OCI-LY7 (cell line): ENCODE measurements around the gene TRIM72. TPM values are rescaled to one million over a fixed set of nuclear protein-coding genes. Genes with fewer than 3 reads are reported as not detected.

Source experiments
- BruUV-seq: library from RNA; stranded (reverse); fragments of 400-500 nt; replicated peaks from 2 replicates; lab custom pipeline; 2021; lab: Mats Ljungman, UMichigan
- CTCF ChIA-PET: fragments of 300-600 bp; sonication (Branson Sonifier 250); formaldehyde crosslinking; loops from one replicate; lab custom pipeline; 2022; ENCODE audit warnings: antibody characterized with exemption; ENCODE audit not compliant: unreplicated experiment; lab: Charles Lee
- POLR2A ChIA-PET: fragments of 300-600 bp; sonication (Branson Sonifier 250); formaldehyde crosslinking; loops from one replicate; lab custom pipeline; 2022; ENCODE audit warnings: antibody characterized with exemption; lab: Charles Lee
- DNase-seq: peaks from one replicate; pipeline ENCODE4 v3.0.0-alpha.2; 2015; ENCODE audit warnings: low spot score
- H2AFZ ChIP-seq: fragments of 200-600 bp; sonication (generic), shearing (Covaris generic); 2 replicates; pipeline ENCODE4 v1.6.1; 2014; ENCODE audit warnings: mild to moderate bottlenecking, antibody characterized with exemption, low read length, moderate library complexity
- H3K27ac ChIP-seq: fragments of 200-600 bp; sonication (generic); 2 replicates; pipeline ENCODE4 v1.5.1; 2014; ENCODE audit warnings: mixed run types, low read depth, mild to moderate bottlenecking, moderate library complexity, low read length, inconsistent platforms; ENCODE audit not compliant: poor library complexity, severe bottlenecking
- H3K36me3 ChIP-seq: fragments of 200-600 bp; sonication (generic); 2 replicates; pipeline ENCODE4 v1.6.1; 2014; ENCODE audit warnings: mild to moderate bottlenecking, antibody characterized with exemption, low read length, moderate library complexity, mixed read lengths; ENCODE audit not compliant: insufficient read depth
- H3K4me1 ChIP-seq: fragments of 200-600 bp; sonication (generic); 2 replicates; pipeline ENCODE4 v1.5.1; 2014; ENCODE audit warnings: mild to moderate bottlenecking, low read length; ENCODE audit not compliant: insufficient read depth, poor library complexity, severe bottlenecking
- H3K4me2 ChIP-seq: fragments of 200-600 bp; sonication (generic); 2 replicates; pipeline ENCODE4 v1.6.1; 2014; ENCODE audit warnings: mild to moderate bottlenecking, low read length
- H3K4me3 ChIP-seq: fragments of 200-600 bp; sonication (generic); 2 replicates; pipeline ENCODE4 v1.5.1; 2014; ENCODE audit warnings: mild to moderate bottlenecking, low read depth, low read length; ENCODE audit not compliant: poor library complexity, severe bottlenecking
- H3K79me2 ChIP-seq: fragments of 200-600 bp; sonication (generic); 2 replicates; pipeline ENCODE4 v1.6.1; 2016; ENCODE audit warnings: low read depth, mild to moderate bottlenecking, low read length, moderate library complexity, mixed read lengths; ENCODE audit not compliant: insufficient read depth
- H3K9me2 ChIP-seq: fragments of 200-600 bp; sonication (generic); 2 replicates; pipeline ENCODE4 v1.6.1; 2016; ENCODE audit warnings: mild to moderate bottlenecking, low read length, mixed read lengths; ENCODE audit not compliant: insufficient read depth
- H3K9me3 ChIP-seq: fragments of 200-600 bp; sonication (generic); 2 replicates; pipeline ENCODE4 v1.6.1; 2014; ENCODE audit warnings: mild to moderate bottlenecking, mixed run types, low read length, mixed read lengths
- H4K20me1 ChIP-seq: fragments of 200-600 bp; sonication (generic); 2 replicates; pipeline ENCODE4 v1.6.1; 2014; ENCODE audit warnings: mild to moderate bottlenecking, antibody characterized with exemption, low read length, moderate library complexity, mixed read lengths; ENCODE audit not compliant: insufficient read depth
- CTCF ChIP-seq: fragments of 200-600 bp; sonication (generic); conservative IDR thresholded peaks from 2 replicates; pipeline ENCODE4 v1.5.1; 2014; ENCODE audit warnings: mild to moderate bottlenecking, antibody characterized with exemption, low read length, moderate library complexity, mixed read lengths
- EZH2phosphoT487 ChIP-seq: fragments of 200-600 bp; sonication (generic); IDR thresholded peaks from 2 replicates; pipeline ENCODE4 v1.6.1; 2018; ENCODE audit warnings: low read depth, borderline replicate concordance, mild to moderate bottlenecking, mixed run types, antibody characterized with exemption, low read length, moderate library complexity, mixed read lengths
- intact Hi-C: fragments of 100-400 bp; cut with micrococcal nuclease; formaldehyde crosslinking; loops from one replicate; pipeline ENCODE4 v1.10.0; 2022; ENCODE audit not compliant: unreplicated experiment
- total RNA-seq, 2 experiments: library from RNA; depleted of rRNA in 1 of 2; stranded (reverse); fragments of >200 nt in 1 of 2; shearing (Covaris generic) in 1 of 2; gene quantifications; 2 replicates each; pipeline ENCODE4 v1.2.3, GENCODE V29; 2014 to 2022

The TRIM72 gene
- total RNA-seq, 2 experiments from 2014 or later = 0.13 to 1.1 TPM

- ChIA-PET CTCF (no interaction called here), POLR2A (interaction anchor here (0.6 to 0.7 kb wide), 2 partner anchors 105 to 1347 kb away, joined by 3 read pairs; no protein-coding TSS in a partner anchor)
- no peak for TF ChIP-seq CTCF
- no peak for TF ChIP-seq EZH2phosphoT487
- no peaks in the 10 kb centered on the region for H3K9me2 ChIP-seq
- H3K79me2 ChIP-seq = no peaks in the 10 kb centered on the region
- H3K9me3 ChIP-seq = no peaks in the 10 kb centered on the region
- H3K4me2 ChIP-seq = no peak overlapping the region
- H3K4me3 ChIP-seq = no peak overlapping the region
- intact Hi-C loops = no loop called here
- no peak for DNase-seq
- no TSS peak for BruUV-seq
- H3K27ac ChIP-seq = no peak overlapping the region
- H2AFZ ChIP-seq = no peak overlapping the region
- H3K36me3 ChIP-seq = peaks cover 62% of the 10 kb centered on the region
- peaks cover 17% of the 10 kb centered on the region for H3K4me1 ChIP-seq
- no peaks in the 10 kb centered on the region for H4K20me1 ChIP-seq
Measured at GRCh38 chr16:31196324-31197088, 17.4 kb upstream of the TRIM72 start.

- TF ChIP-seq EZH2phosphoT487 = no peak
- no peak for TF ChIP-seq CTCF
- Histone ChIP-seq H3K9me2 (no peaks in the 10 kb centered on the region), H2AFZ (no peak overlapping the region), H3K4me2 (no peak overlapping the region), H3K4me1 (peaks cover 34% of the 10 kb centered on the region), H3K9me3 (no peaks in the 10 kb centered on the region), H4K20me1 (no peaks in the 10 kb centered on the region), H3K79me2 (no peaks in the 10 kb centered on the region), H3K4me3 (no peak overlapping the region), H3K36me3 (peaks cover 44% of the 10 kb centered on the region), H3K27ac (no peak overlapping the region)
- BruUV-seq = no TSS peak
- intact Hi-C loops = no loop called here
- DNase-seq = no peak
- CTCF ChIA-PET = no interaction called here
- POLR2A ChIA-PET = interaction anchor here (1.0 kb wide), 2 partner anchors 15 to 18 kb away, joined by 3 to 4 read pairs; partner anchors contain the start of gene PYDC1
Measured at GRCh38 chr16:31198207-31198882, 15.6 kb upstream of the TRIM72 start.
